ENCODE measurements around the gene DPP10.
"Not testable (repeated sequence)": the region's sequence is repeated elsewhere in the genome, so short reads cannot be mapped to it uniquely, and the experiment has no call there.

DPP10 gene

GRCh38 chr2:114406347-114406746 is 36.1 kb upstream of the DPP10 start:
- Histone ChIP-seq H3K27ac (ENCODE audit: low read depth, low read length, poor library complexity, severe bottlenecking) (no peak overlapping the region), H3K4me3 (ENCODE audit: low read depth, low read length, poor library complexity, severe bottlenecking) (no peak overlapping the region), H4K20me1 (ENCODE audit: insufficient read depth, low read length) (no peaks in the 10 kb centered on the region), H3K4me2 (ENCODE audit: low read length) (no peak overlapping the region), H3K79me2 (ENCODE audit: insufficient read depth, low read length) (no peaks in the 10 kb centered on the region), H3K36me3 (ENCODE audit: insufficient read depth, low read length) (no peaks in the 10 kb centered on the region), H3K9me2 (ENCODE audit: low read depth, low read length) (no peaks in the 10 kb centered on the region), H3K4me1 (ENCODE audit: insufficient read depth, low read length, severe bottlenecking) (no peaks in the 10 kb centered on the region), H3K27me3 (ENCODE audit: insufficient read depth, low read length) (no peaks in the 10 kb centered on the region), H3K9ac (ENCODE audit: low read length) (no peak overlapping the region), H3F3A (ENCODE audit: insufficient read depth, low read length) (no peaks in the 10 kb centered on the region), H3K9me3 (ENCODE audit: low read length) (no peaks in the 10 kb centered on the region), H2AFZ (ENCODE audit: low read length) (no peak overlapping the region)
- no peak for TF ChIP-seq CTCF (IDR thresholded peaks at IDR 0.05; ENCODE audit: low read length)
- TF ChIP-seq EZH2 (IDR thresholded peaks at IDR 0.05; ENCODE audit: borderline replicate concordance, low read length), result no peak

GRCh38 chr2:114407353-114407752 is 35.1 kb upstream of the DPP10 start:
- not testable (repeated sequence) for H2AFZ ChIP-seq (ENCODE audit: low read length); H3K27me3 ChIP-seq (ENCODE audit: insufficient read depth, low read length); H3K9ac ChIP-seq (ENCODE audit: low read length); H3K9me3 ChIP-seq (ENCODE audit: low read length); H3K4me2 ChIP-seq (ENCODE audit: low read length); H3F3A ChIP-seq (ENCODE audit: insufficient read depth, low read length); H3K36me3 ChIP-seq (ENCODE audit: insufficient read depth, low read length); H3K27ac ChIP-seq (ENCODE audit: low read depth, low read length, poor library complexity, severe bottlenecking); H4K20me1 ChIP-seq (ENCODE audit: insufficient read depth, low read length); H3K4me1 ChIP-seq (ENCODE audit: insufficient read depth, low read length, severe bottlenecking); H3K9me2 ChIP-seq (ENCODE audit: low read depth, low read length); H3K79me2 ChIP-seq (ENCODE audit: insufficient read depth, low read length); H3K4me3 ChIP-seq (ENCODE audit: low read depth, low read length, poor library complexity, severe bottlenecking)

GRCh38 chr2:114421781-114422180 is 20.7 kb upstream of the DPP10 start:
- Histone ChIP-seq H3K9me2 (ENCODE audit: low read depth, low read length) (no peaks in the 10 kb centered on the region), H3K9me3 (ENCODE audit: low read length) (no peaks in the 10 kb centered on the region), H4K20me1 (ENCODE audit: insufficient read depth, low read length) (no peaks in the 10 kb centered on the region), H3K79me2 (ENCODE audit: insufficient read depth, low read length) (no peaks in the 10 kb centered on the region), H3K4me3 (ENCODE audit: low read depth, low read length, poor library complexity, severe bottlenecking) (no peak overlapping the region), H3K27ac (ENCODE audit: low read depth, low read length, poor library complexity, severe bottlenecking) (no peak overlapping the region), H3F3A (ENCODE audit: insufficient read depth, low read length) (no peaks in the 10 kb centered on the region), H3K4me2 (ENCODE audit: low read length) (no peak overlapping the region), H3K36me3 (ENCODE audit: insufficient read depth, low read length) (no peaks in the 10 kb centered on the region), H3K27me3 (ENCODE audit: insufficient read depth, low read length) (no peaks in the 10 kb centered on the region), H2AFZ (ENCODE audit: low read length) (no peak overlapping the region), H3K9ac (ENCODE audit: low read length) (no peak overlapping the region), H3K4me1 (ENCODE audit: insufficient read depth, low read length, severe bottlenecking) (no peaks in the 10 kb centered on the region)
- TF ChIP-seq CTCF (IDR thresholded peaks at IDR 0.05; ENCODE audit: low read length) (no peak), EZH2 (IDR thresholded peaks at IDR 0.05; ENCODE audit: borderline replicate concordance, low read length) (no peak)

GRCh38 chr2:114424699-114425098 is 17.7 kb upstream of the DPP10 start:
- no peaks in the 10 kb centered on the region for H4K20me1 ChIP-seq (ENCODE audit: insufficient read depth, low read length)
- no peaks in the 10 kb centered on the region for H3K27me3 ChIP-seq (ENCODE audit: insufficient read depth, low read length)
- no peaks in the 10 kb centered on the region for H3F3A ChIP-seq (ENCODE audit: insufficient read depth, low read length)
- no peak overlapping the region for H3K27ac ChIP-seq (ENCODE audit: low read depth, low read length, poor library complexity, severe bottlenecking)
- no peaks in the 10 kb centered on the region for H3K9me2 ChIP-seq (ENCODE audit: low read depth, low read length)
- no peak overlapping the region for H3K9ac ChIP-seq (ENCODE audit: low read length)
- H3K9me3 ChIP-seq (ENCODE audit: low read length), result no peaks in the 10 kb centered on the region
- no peak overlapping the region for H3K4me2 ChIP-seq (ENCODE audit: low read length)
- H3K4me3 ChIP-seq (ENCODE audit: low read depth, low read length, poor library complexity, severe bottlenecking), result no peak overlapping the region
- TF ChIP-seq CTCF (IDR thresholded peaks at IDR 0.05; ENCODE audit: low read length) (no peak), EZH2 (IDR thresholded peaks at IDR 0.05; ENCODE audit: borderline replicate concordance, low read length) (no peak)
- no peak overlapping the region for H2AFZ ChIP-seq (ENCODE audit: low read length)
- no peaks in the 10 kb centered on the region for H3K79me2 ChIP-seq (ENCODE audit: insufficient read depth, low read length)
- no peaks in the 10 kb centered on the region for H3K36me3 ChIP-seq (ENCODE audit: insufficient read depth, low read length)
- H3K4me1 ChIP-seq (ENCODE audit: insufficient read depth, low read length, severe bottlenecking), result no peaks in the 10 kb centered on the region

Measured in OCI-LY1 (cell line).